ENCODE data around the gene PPP4R1.

Gene PPP4R1, protein sequence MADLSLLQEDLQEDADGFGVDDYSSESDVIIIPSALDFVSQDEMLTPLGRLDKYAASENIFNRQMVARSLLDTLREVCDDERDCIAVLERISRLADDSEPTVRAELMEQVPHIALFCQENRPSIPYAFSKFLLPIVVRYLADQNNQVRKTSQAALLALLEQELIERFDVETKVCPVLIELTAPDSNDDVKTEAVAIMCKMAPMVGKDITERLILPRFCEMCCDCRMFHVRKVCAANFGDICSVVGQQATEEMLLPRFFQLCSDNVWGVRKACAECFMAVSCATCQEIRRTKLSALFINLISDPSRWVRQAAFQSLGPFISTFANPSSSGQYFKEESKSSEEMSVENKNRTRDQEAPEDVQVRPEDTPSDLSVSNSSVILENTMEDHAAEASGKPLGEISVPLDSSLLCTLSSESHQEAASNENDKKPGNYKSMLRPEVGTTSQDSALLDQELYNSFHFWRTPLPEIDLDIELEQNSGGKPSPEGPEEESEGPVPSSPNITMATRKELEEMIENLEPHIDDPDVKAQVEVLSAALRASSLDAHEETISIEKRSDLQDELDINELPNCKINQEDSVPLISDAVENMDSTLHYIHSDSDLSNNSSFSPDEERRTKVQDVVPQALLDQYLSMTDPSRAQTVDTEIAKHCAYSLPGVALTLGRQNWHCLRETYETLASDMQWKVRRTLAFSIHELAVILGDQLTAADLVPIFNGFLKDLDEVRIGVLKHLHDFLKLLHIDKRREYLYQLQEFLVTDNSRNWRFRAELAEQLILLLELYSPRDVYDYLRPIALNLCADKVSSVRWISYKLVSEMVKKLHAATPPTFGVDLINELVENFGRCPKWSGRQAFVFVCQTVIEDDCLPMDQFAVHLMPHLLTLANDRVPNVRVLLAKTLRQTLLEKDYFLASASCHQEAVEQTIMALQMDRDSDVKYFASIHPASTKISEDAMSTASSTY

DNA sequence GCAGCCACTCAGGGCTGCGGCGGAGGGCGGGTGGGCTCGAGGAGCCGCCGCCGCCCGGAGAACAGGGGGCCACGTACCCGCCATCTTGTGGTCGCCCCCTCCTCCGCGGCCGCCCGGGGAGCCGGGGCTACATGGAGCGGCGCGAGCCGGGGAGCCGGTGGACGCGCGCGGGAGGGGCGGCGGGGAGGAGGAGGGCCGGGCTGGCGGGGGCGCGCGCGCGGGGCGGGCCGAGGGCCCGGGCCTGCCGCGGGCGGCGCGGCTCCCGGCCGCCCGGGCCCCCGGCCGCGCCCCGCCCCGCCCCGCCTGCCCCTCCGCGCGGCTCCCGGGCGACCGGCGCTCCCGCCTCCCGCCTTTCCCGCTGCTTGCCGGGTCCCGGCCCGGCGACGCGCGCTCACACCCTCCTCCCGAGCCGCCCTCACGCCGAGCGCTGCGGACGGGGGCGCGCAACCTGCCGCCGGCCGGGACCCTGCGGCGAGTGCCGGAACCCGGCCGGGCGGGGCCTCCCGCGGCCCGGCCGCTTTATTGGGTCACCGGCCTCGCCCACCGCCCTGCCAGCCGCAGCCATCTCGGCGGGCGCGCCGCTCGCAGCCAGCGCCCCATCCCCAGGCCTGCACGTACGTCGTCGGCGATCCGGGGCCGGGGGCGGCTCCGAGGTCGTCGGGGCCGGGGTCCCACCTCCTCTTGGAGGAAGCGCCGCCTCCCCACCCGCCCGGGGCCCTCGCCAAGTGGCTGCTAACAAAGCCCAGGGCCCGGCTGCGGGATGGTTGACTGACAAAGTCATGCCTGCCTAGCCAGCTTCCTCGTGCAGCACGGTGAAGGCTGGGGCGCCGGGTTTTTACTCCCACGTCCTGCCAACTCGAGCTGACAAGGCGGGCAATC, at the start of gene PPP4R1:
Gene PPP4R1, minus strand, starts transcription at position 159 of the 879 bp plus-strand sequence. Its CDS starts 75 bp downstream, at position 84.
- Histone ChIP-seq H3K9ac (ENCODE audit: insufficient read length, low read depth) (peak within 1 kb of the TSS; percentile 88), H3K36me3 (ENCODE audit: insufficient read depth, insufficient read length, low read length) (peaks cover 17% of the 10 kb centered on the region), H3K4me3 (ENCODE audit: insufficient read length, low read depth) (peak within 1 kb of the TSS; percentile 81), H3K9me3 (ENCODE audit: insufficient read depth, low read length) (no peaks in the 10 kb centered on the region), H3K27me3 (ENCODE audit: insufficient read depth, insufficient read length) (no peaks in the 10 kb centered on the region), H3K4me1 (ENCODE audit: insufficient read depth, insufficient read length) (no peaks in the 10 kb centered on the region)
- peak; percentile 63 for DNase-seq (ENCODE audit: low read depth, low spot score)
- no peak for TF ChIP-seq ZNF274 (IDR thresholded peaks at IDR 0.05; ENCODE audit: low read depth, low read length)
- TF ChIP-seq YY1 (IDR thresholded peaks at IDR 0.05; ENCODE audit: insufficient read depth, insufficient read length): no peak
- TF ChIP-seq SUZ12 (IDR thresholded peaks at IDR 0.05; ENCODE audit: extremely low read depth, insufficient read depth, insufficient read length): no peak

DNA sequence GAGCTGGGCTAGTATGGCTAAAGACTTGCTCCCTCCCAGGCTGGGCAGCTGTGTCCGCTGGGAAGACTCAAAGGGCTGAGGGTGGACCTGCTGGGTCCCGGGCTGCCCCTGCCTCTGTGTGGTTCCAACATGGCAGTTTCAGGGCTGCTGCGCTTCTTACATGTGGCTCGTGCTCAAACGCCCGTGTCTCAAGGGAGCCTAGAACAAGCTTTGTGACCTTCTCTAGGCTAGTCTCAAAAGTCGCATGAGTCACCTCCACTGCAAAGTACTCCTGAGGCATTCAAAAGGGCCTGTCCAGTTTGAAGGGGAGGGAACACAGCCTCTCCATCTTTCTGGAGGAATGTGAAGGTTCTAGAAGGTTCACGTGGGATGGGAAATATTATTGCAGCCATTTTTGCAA, 49.0 kb upstream of the PPP4R1 start:
- no peak overlapping the region for H3K4me3 ChIP-seq (ENCODE audit: insufficient read length, low read depth)
- TF ChIP-seq SUZ12 (IDR thresholded peaks at IDR 0.05; ENCODE audit: extremely low read depth, insufficient read depth, insufficient read length) (no peak), ZNF274 (IDR thresholded peaks at IDR 0.05; ENCODE audit: low read depth, low read length) (no peak), YY1 (IDR thresholded peaks at IDR 0.05; ENCODE audit: insufficient read depth, insufficient read length) (no peak)
- H3K36me3 ChIP-seq (ENCODE audit: insufficient read depth, insufficient read length, low read length): no peaks in the 10 kb centered on the region
- H3K9me3 ChIP-seq (ENCODE audit: insufficient read depth, low read length): no peaks in the 10 kb centered on the region
- no peaks in the 10 kb centered on the region for H3K27me3 ChIP-seq (ENCODE audit: insufficient read depth, insufficient read length)
- H3K9ac ChIP-seq (ENCODE audit: insufficient read length, low read depth): no peak overlapping the region
- DNase-seq (ENCODE audit: low read depth, low spot score): no peak
- H3K4me1 ChIP-seq (ENCODE audit: insufficient read depth, insufficient read length): no peaks in the 10 kb centered on the region

DNA sequence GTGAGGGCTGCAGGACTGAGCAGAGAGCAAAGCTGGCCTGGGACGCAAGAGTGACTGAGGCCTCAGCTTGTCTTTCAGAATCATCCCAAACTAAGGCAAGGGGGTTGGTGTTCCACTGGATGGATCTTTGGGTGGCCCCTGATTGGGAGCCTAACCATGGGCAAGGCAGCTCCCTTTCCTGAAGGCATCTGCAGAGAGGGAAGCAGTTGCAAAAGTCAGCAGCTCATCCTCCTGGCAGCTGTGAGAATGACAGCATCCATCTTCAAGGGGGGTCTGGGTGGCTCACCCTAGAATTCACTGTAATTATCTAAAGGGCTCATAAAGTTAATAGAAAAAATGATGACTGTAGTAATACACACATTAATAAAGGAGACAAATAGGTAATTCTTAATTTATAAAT, 47.2 kb upstream of the PPP4R1 start:
- no peaks in the 10 kb centered on the region for H3K27me3 ChIP-seq (ENCODE audit: insufficient read depth, insufficient read length)
- no peaks in the 10 kb centered on the region for H3K36me3 ChIP-seq (ENCODE audit: insufficient read depth, insufficient read length, low read length)
- H3K9ac ChIP-seq (ENCODE audit: insufficient read length, low read depth): no peak overlapping the region
- DNase-seq (ENCODE audit: low read depth, low spot score): no peak
- H3K4me1 ChIP-seq (ENCODE audit: insufficient read depth, insufficient read length): no peaks in the 10 kb centered on the region
- TF ChIP-seq SUZ12 (IDR thresholded peaks at IDR 0.05; ENCODE audit: extremely low read depth, insufficient read depth, insufficient read length) (no peak), YY1 (IDR thresholded peaks at IDR 0.05; ENCODE audit: insufficient read depth, insufficient read length) (no peak), ZNF274 (IDR thresholded peaks at IDR 0.05; ENCODE audit: low read depth, low read length) (no peak)
- H3K9me3 ChIP-seq (ENCODE audit: insufficient read depth, low read length): no peaks in the 10 kb centered on the region
- no peak overlapping the region for H3K4me3 ChIP-seq (ENCODE audit: insufficient read length, low read depth)

DNA sequence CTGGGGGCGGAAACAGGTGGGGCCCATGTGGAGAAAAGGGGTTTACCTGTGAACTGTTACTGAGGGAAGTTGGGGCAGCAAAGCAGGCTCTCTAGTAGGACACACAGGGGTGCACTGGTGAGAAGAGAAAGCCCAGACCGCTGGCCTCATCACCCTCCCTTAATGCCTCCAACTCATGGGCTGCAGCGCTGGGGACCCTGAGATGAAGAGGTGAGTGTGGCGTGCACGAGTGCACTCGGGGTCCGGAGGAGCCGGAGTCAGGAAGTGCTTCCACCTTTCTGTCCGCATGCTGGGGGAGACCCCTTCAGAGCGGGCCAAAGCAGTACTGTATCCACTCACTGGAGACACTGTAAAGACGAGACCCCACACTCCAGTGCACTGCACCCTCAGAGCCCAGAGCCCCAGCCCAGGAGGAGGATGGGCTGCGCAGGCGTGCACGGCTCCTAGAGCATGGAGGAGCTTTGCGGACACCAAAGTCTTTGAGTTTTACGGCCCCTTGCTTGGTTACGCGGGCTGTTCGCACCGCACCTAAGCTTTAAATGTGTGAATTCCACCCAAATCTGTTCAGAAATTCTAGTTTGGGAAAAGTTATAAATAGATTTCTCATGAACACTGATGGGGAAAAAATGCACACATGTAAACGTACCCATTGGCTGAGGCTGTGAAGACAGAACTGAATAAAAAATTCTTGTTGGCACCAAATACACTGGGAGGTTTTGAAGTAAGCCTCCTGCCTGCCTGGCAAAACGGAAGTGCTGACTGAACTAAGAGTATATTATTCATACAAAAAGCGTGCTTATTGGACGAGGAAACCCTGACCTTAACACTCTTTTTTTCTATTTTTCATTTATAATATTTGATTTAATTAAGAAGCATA, 45.4 kb upstream of the PPP4R1 start:
- Histone ChIP-seq H3K9me3 (ENCODE audit: insufficient read depth, low read length) (no peaks in the 10 kb centered on the region), H3K36me3 (ENCODE audit: insufficient read depth, insufficient read length, low read length) (no peaks in the 10 kb centered on the region), H3K4me1 (ENCODE audit: insufficient read depth, insufficient read length) (no peaks in the 10 kb centered on the region), H3K27me3 (ENCODE audit: insufficient read depth, insufficient read length) (no peaks in the 10 kb centered on the region), H3K4me3 (ENCODE audit: insufficient read length, low read depth) (no peak overlapping the region), H3K9ac (ENCODE audit: insufficient read length, low read depth) (no peak overlapping the region)
- no peak for DNase-seq (ENCODE audit: low read depth, low spot score)
- TF ChIP-seq SUZ12 (IDR thresholded peaks at IDR 0.05; ENCODE audit: extremely low read depth, insufficient read depth, insufficient read length) (no peak), YY1 (IDR thresholded peaks at IDR 0.05; ENCODE audit: insufficient read depth, insufficient read length) (no peak), ZNF274 (IDR thresholded peaks at IDR 0.05; ENCODE audit: low read depth, low read length) (no peak)

DNA sequence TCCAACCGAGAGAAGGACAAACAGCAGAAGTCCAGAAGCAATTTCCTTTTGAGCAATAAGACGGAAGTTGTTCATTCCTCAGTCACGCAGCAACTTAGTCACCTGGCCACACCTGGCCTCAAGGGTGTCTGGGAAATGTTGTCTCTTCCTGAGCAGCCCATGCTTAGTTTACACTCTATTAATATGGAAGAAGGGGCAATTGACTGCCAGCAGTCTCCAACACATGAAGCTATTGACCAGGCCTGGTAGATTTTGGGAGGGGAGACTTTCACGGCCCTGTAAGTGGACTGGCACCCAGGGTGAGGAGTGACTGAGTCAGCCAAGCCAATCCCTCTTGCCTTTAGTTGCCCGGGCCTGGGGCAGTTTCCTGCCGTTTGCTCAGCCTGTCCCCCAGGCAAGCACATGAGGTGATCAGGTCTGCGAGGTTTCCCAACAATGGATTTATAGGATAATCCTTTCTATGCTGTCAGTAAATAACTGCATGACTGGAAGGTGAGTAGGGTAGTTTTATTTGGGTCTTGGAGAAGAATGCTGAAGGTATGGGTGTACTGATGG, 43.8 kb upstream of the PPP4R1 start:
- Histone ChIP-seq H3K4me3 (ENCODE audit: insufficient read length, low read depth) (no peak overlapping the region), H3K9me3 (ENCODE audit: insufficient read depth, low read length) (no peaks in the 10 kb centered on the region), H3K4me1 (ENCODE audit: insufficient read depth, insufficient read length) (no peaks in the 10 kb centered on the region), H3K27me3 (ENCODE audit: insufficient read depth, insufficient read length) (no peaks in the 10 kb centered on the region), H3K36me3 (ENCODE audit: insufficient read depth, insufficient read length, low read length) (no peaks in the 10 kb centered on the region), H3K9ac (ENCODE audit: insufficient read length, low read depth) (no peak overlapping the region)
- TF ChIP-seq ZNF274 (IDR thresholded peaks at IDR 0.05; ENCODE audit: low read depth, low read length): no peak
- TF ChIP-seq YY1 (IDR thresholded peaks at IDR 0.05; ENCODE audit: insufficient read depth, insufficient read length): no peak
- TF ChIP-seq SUZ12 (IDR thresholded peaks at IDR 0.05; ENCODE audit: extremely low read depth, insufficient read depth, insufficient read length): no peak
- DNase-seq (ENCODE audit: low read depth, low spot score): no peak
